Upper lobe of left lung (tissue), 6 donors: ENCODE data around the gene MTMR4. TPM values are rescaled to one million over a fixed set of nuclear protein-coding genes. Genes with fewer than 3 reads are reported as not detected.
A peak's percentile ranks its signal among the peaks of the same experiment; 100 is the strongest.

Experiments
- ATAC-seq, 2 donors: fragments of 200-7000 bp; cut with Tn5 transposase; one replicate each; pipeline ENCODE4 v1.9.1; 2022; ENCODE audit warnings: mild to moderate bottlenecking in 2 of 2, moderate library complexity in 2 of 2; ENCODE audit not compliant: low FRiP score in 2 of 2
- DNase-seq, 2 donors: peaks; one replicate each; pipeline ENCODE4 v3.0.0-alpha.2; 2019 to 2020
- H3K27ac ChIP-seq, 4 donors: fragments of 200-600 bp; sonication (generic); one replicate each; pipeline ENCODE4 v1.5.1; 2016 to 2019
- H3K27me3 ChIP-seq, 4 donors: fragments of 200-600 bp; sonication (generic); one replicate each; pipeline ENCODE4 v1.5.1; 2017 to 2019
- H3K36me3 ChIP-seq, 4 donors: fragments of 200-600 bp; sonication (generic); one replicate each; pipeline ENCODE4 v1.5.1; 2016 to 2019
- H3K4me1 ChIP-seq, 4 donors: fragments of 200-600 bp; sonication (generic); one replicate each; pipeline ENCODE4 v1.5.1; 2018 to 2019
- H3K4me3 ChIP-seq, 4 donors: fragments of 200-600 bp; sonication (generic); one replicate each; pipeline ENCODE4 v1.5.1; 2017 to 2019; ENCODE audit warnings: mild to moderate bottlenecking in 2 of 4, moderate library complexity in 1 of 4
- H3K9me3 ChIP-seq, 4 donors: fragments of 200-600 bp; sonication (generic); one replicate each; pipeline ENCODE4 v1.5.1; 2018 to 2019
- CTCF ChIP-seq, 6 experiments: fragments of 450-650 bp in 4 of 6; fragments of 200-600 bp in 2 of 6; sonication (generic) in 2 of 6; IDR thresholded peaks; one replicate each; pipeline ENCODE4 v1.5.1; 2016 to 2019; ENCODE audit warnings: antibody characterized with exemption in 6 of 6
- EP300 ChIP-seq, 4 donors: sonication (generic); formaldehyde crosslinking; IDR thresholded peaks; one replicate each; pipeline ENCODE4 v1.5.1; 2017; ENCODE audit warnings: antibody characterized with exemption in 4 of 4, control low read depth in 2 of 4
- POLR2A ChIP-seq, 4 donors: fragments of 450-650 bp; IDR thresholded peaks; one replicate each; pipeline ENCODE4 v1.5.1; 2016 to 2017; ENCODE audit warnings: antibody characterized with exemption in 4 of 4, mild to moderate bottlenecking in 2 of 4
- POLR2AphosphoS5 ChIP-seq, 2 donors: sonication (generic); formaldehyde crosslinking; IDR thresholded peaks; one replicate each; pipeline ENCODE4 v1.5.1; 2017; ENCODE audit warnings: antibody characterized with exemption in 2 of 2
- WGBS, 2 donors: methylation state at CpG; one replicate each; pipeline ENCODE4 v1.1.5; 2017 to 2018; 5-methylcytosine and 5-hydroxymethylcytosine counted together
- total RNA-seq, 6 donors: library from RNA; depleted of rRNA in 4 of 6; stranded (reverse); fragments of >200 nt in 4 of 6; gene quantifications; one replicate each; pipeline versions ENCODE4 v1.1.0 to v1.2.1, GENCODE V29; 2016 to 2021
- donor health status: DM: no; HTN: no; CAD: no; lungs with moderate emphysema.
- donor health status: DM: no; HTN: yes; CAD: no; lungs with severe emphysema.

MTMR4 gene
- total RNA-seq, 6 donors from 2014 or later = 19.6 to 56.6 (median 34.9) TPM

GRCh38 chr17:58515286-58515685, 848 bp upstream of the MTMR4 start:
- no peak for DNase-seq
- Histone ChIP-seq H3K36me3 (peaks cover 17 to 25% (median 22%) of the 10 kb centered on the region in 4 donors), H3K27me3 (no peaks in the 10 kb centered on the region), H3K9me3 (no peaks in the 10 kb centered on the region), H3K4me1 (peaks cover 33 to 59% (median 53%) of the 10 kb centered on the region in 4 donors), H3K4me3 (no peak overlapping the region), H3K27ac (peak overlapping the region; percentile 62 to 97 (median 78))
- 74 to 75% methylated on average over 2 of the region's 2 CpGs for WGBS, 2 donors
- no peak for ATAC-seq
- no peak for TF ChIP-seq POLR2AphosphoS5 (IDR thresholded peaks at IDR 0.05)
- no peak for TF ChIP-seq EP300 (IDR thresholded peaks at IDR 0.05)
- TF ChIP-seq POLR2A (IDR thresholded peaks at IDR 0.05) = no peak

GRCh38 chr17:58514770-58515157, 326 bp upstream of the MTMR4 start:
- Histone ChIP-seq H3K27me3 (no peaks in the 10 kb centered on the region), H3K27ac (peak overlapping the region; percentile 62 to 97 (median 78)), H3K4me1 (peaks cover 31 to 57% (median 49%) of the 10 kb centered on the region in 4 donors), H3K9me3 (no peaks in the 10 kb centered on the region), H3K4me3 (peak overlapping the region in 3 of 4 donors; percentile 65 to 82 (median 72)), H3K36me3 (peaks cover 19 to 31% (median 27%) of the 10 kb centered on the region in 4 donors)
- WGBS, 2 donors = 33 to 36% methylated on average over 11 of the region's 11 CpGs
- TF ChIP-seq EP300 (IDR thresholded peaks at IDR 0.05) = no peak
- no peak for TF ChIP-seq POLR2A (IDR thresholded peaks at IDR 0.05)
- no peak for TF ChIP-seq POLR2AphosphoS5 (IDR thresholded peaks at IDR 0.05)
- TF ChIP-seq CTCF (IDR thresholded peaks at IDR 0.05) = no peak
- ATAC-seq (no peak), DNase-seq (no peak)

- no peak for TF ChIP-seq POLR2AphosphoS5 (IDR thresholded peaks at IDR 0.05)
- TF ChIP-seq POLR2A (IDR thresholded peaks at IDR 0.05) = no peak
- TF ChIP-seq CTCF (IDR thresholded peaks at IDR 0.05) = no peak
- TF ChIP-seq EP300 (IDR thresholded peaks at IDR 0.05) = no peak
- H3K27me3 ChIP-seq = no peaks in the 10 kb centered on the region
- peaks cover 25 to 47% (median 38%) of the 10 kb centered on the region in 4 donors for H3K4me1 ChIP-seq
- no peaks in the 10 kb centered on the region for H3K9me3 ChIP-seq
- WGBS, 2 donors = 37 to 40% methylated on average over 14 of the region's 14 CpGs
- ATAC-seq (no peak), DNase-seq (no peak)
- H3K36me3 ChIP-seq = peaks cover 27 to 44% (median 39%) of the 10 kb centered on the region in 4 donors
- peak overlapping the region in 1 of 4 donors; percentile 84 for H3K27ac ChIP-seq
- peak overlapping the region; percentile 6 to 82 (median 68) for H3K4me3 ChIP-seq
Measured at GRCh38 chr17:58513267-58513964, 1.0 kb downstream of the MTMR4 start.

GRCh38 chr17:58510075-58510474, 4.4 kb downstream of the MTMR4 start:
- no peak for DNase-seq
- Histone ChIP-seq H3K36me3 (peaks cover 41 to 77% (median 70%) of the 10 kb centered on the region in 4 donors), H3K27ac (no peak overlapping the region), H3K9me3 (no peaks in the 10 kb centered on the region), H3K4me3 (no peak overlapping the region), H3K27me3 (no peaks in the 10 kb centered on the region), H3K4me1 (peaks cover 15 to 31% (median 19%) of the 10 kb centered on the region in 4 donors)
- ATAC-seq = no peak
- 96 to 97% methylated on average over 5 of the region's 5 CpGs for WGBS, 2 donors
- TF ChIP-seq EP300 (IDR thresholded peaks at IDR 0.05) (no peak), POLR2AphosphoS5 (IDR thresholded peaks at IDR 0.05) (no peak), CTCF (IDR thresholded peaks at IDR 0.05) (no peak), POLR2A (IDR thresholded peaks at IDR 0.05) (no peak)

GRCh38 chr17:58508341-58509067, 5.9 kb downstream of the MTMR4 start:
- no peak for DNase-seq
- Histone ChIP-seq H3K27me3 (no peaks in the 10 kb centered on the region), H3K4me1 (peaks cover 6 to 22% (median 11%) of the 10 kb centered on the region in 4 donors), H3K27ac (no peak overlapping the region), H3K9me3 (no peaks in the 10 kb centered on the region), H3K36me3 (peaks cover 45 to 93% (median 86%) of the 10 kb centered on the region in 4 donors), H3K4me3 (no peak overlapping the region)
- TF ChIP-seq POLR2A (IDR thresholded peaks at IDR 0.05) (no peak), CTCF (IDR thresholded peaks at IDR 0.05) (no peak), EP300 (IDR thresholded peaks at IDR 0.05) (no peak), POLR2AphosphoS5 (IDR thresholded peaks at IDR 0.05) (no peak)
- no peak for ATAC-seq
- 90 to 94% methylated on average over 10 of the region's 10 CpGs for WGBS, 2 donors
